GM13976 (cell line): Measurements from ENCODE around the gene TLE3.
A peak's percentile ranks its signal among the peaks of the same experiment; 100 is the strongest.

ENCODE experiments used
- DNase-seq: peaks from one replicate; pipeline ENCODE4 v3.0.0; 2012; ENCODE audit warnings: low spot score
- CTCF ChIP-seq: IDR thresholded peaks from 2 replicates; pipeline ENCODE4 v1.5.1; 2012; ENCODE audit warnings: borderline replicate concordance, mild to moderate bottlenecking; ENCODE audit not compliant: insufficient read depth; ENCODE audit errors: extremely low read depth, missing control alignments, control extremely low read depth
- in situ Hi-C: fragments of 300-500 bp; cut with MboI; formaldehyde crosslinking; loops from one replicate; pipeline ENCODE4 v1.12.0; 2022; ENCODE audit warnings: low sequenced_read_pairs, mixed read lengths, inconsistent platforms; ENCODE audit not compliant: unreplicated experiment

Gene TLE3

GRCh38 chr15:70109978-70110377, 12.3 kb upstream of the TLE3 start:
- in situ Hi-C loops, result no loop called here
- no peak for TF ChIP-seq CTCF
- DNase-seq, result no peak

- in situ Hi-C loops, result no loop called here
- TF ChIP-seq CTCF, result no peak
- DNase-seq, result no peak
These were observed 11.8 kb upstream of the TLE3 start for GRCh38 chr15:70109531-70109930.

- TF ChIP-seq CTCF, result no peak
- DNase-seq, result no peak
- in situ Hi-C loops, result no loop called here
These were observed 6.3 kb upstream of the TLE3 start for GRCh38 chr15:70103880-70104626.

- no peak for TF ChIP-seq CTCF
- in situ Hi-C loops, result no loop called here
- no peak for DNase-seq
These were observed 5.1 kb upstream of the TLE3 start for GRCh38 chr15:70102827-70103226.

- in situ Hi-C loops, result no loop called here
- TF ChIP-seq CTCF, result no peak
These were observed 3.9 kb upstream of the TLE3 start for GRCh38 chr15:70101459-70102113.

GRCh38 chr15:70100474-70101341, 3.0 kb upstream of the TLE3 start:
- DNase-seq, result peak; percentile 50
- in situ Hi-C loops, result no loop called here
- peak; percentile 5 for TF ChIP-seq CTCF

More at GRCh38 chr15:70101459-70102113, 3.9 kb upstream of the TLE3 start:
- DNase-seq, result no peak
